ENCODE measurements around the gene CDC6.
"Not testable (repeated sequence)": the region's sequence is repeated elsewhere in the genome, so short reads cannot be mapped to it uniquely, and the experiment has no call there.

Gene CDC6

GRCh38 chr17:40290629-40291280, 3.1 kb downstream of the CDC6 start:
- DNase-seq (ENCODE audit: low spot score): no peak

DNA sequence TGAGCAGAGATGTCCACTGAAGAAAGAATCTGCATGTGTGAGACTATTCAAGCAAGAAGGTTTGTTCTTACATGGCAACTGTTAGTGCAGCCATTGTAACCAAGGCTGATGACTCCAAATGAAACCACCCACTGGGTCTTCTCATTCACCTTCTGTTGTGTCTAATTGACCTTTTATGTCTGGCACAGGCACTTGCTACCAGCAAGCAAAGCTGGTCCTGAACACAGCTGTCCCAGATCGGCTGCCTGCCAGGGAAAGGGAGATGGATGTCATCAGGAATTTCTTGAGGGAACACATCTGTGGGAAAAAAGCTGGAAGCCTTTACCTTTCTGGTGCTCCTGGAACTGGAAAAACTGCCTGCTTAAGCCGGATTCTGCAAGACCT, 3.6 kb downstream of the CDC6 start:
- no peak for DNase-seq (ENCODE audit: low spot score)

DNA sequence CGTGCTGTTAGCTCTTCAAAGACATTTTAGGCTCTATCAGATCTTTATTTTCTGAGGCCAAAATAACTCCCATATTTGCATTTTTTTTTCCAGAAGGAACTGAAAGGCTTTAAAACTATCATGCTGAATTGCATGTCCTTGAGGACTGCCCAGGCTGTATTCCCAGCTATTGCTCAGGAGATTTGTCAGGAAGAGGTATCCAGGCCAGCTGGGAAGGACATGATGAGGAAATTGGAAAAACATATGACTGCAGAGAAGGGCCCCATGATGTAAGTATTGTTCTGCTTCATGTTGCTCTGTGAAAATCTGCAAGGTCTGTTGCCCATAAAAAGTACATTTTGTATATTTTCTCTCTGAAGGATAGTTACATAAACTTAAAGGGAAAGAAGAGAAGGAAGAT, 5.7 kb downstream of the CDC6 start:
- DNase-seq (ENCODE audit: low spot score): no peak

GRCh38 chr17:40295488-40296436, 8.1 kb downstream of the CDC6 start:
- no peak for DNase-seq (ENCODE audit: low spot score)

DNA sequence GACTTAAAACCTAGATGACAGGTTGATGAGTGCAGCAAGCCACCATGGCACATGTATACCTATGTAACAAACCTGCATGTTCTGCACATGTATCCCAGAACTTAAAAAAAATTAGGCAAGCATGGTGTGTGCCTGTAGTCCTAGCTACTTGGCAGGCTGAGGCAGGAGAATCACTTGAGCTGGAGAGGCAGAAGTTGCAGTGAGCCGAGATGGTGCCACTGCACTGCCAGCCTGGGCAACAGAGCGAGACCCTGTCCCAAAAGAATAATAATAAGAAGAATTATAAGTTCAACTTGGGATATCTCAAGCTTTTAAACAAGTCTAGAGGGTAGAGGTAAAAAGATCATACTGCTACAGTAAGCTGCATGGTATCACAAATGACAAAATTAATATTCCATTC, 9.8 kb downstream of the CDC6 start:
- no peak for DNase-seq (ENCODE audit: low spot score)

GRCh38 chr17:40298726-40299125, 11.0 kb downstream of the CDC6 start:
- DNase-seq (ENCODE audit: low spot score): no peak

DNA sequence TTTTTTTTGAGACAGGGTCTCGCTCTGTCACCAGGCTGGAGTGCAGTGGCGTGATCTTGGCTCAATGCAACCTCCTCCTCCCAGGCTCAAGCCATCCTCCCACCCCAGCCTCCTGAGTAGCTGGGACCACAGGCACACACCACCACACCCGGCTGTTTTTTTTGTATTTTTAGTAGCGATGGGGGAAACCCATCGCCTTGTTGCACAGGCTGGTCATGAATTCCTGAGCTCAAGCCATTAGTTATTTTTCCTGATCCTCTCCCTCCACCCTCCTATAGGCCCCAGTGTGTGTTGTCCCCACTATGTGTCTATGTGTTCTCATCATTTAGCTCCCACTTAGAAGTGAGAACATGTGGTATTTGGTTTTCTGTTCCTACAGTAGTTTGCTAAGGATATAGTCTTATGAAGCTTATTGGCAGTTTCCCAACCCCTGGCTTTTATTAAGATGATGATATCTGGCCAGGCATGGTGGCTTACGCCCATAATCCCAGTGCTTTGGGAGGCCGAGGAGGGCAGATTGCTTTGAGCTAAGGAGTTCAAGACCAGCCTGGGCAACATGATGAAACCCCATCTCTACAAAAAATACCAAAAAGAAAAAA, 11.6 kb downstream of the CDC6 start:
- DNase-seq (ENCODE audit: low spot score): not testable (repeated sequence)

GRCh38 chr17:40301315-40301714, 13.6 kb downstream of the CDC6 start:
- no peak for DNase-seq (ENCODE audit: low spot score)

GRCh38 chr17:40303009-40303657, 15.5 kb downstream of the CDC6 start:
- DNase-seq (ENCODE audit: low spot score): peak; percentile 70

- peak; percentile 79 for DNase-seq (ENCODE audit: low spot score)
These were observed 16.3 kb downstream of the CDC6 start for GRCh38 chr17:40303708-40304551.

- DNase-seq (ENCODE audit: low spot score): not testable (repeated sequence)
These were observed 16.8 kb downstream of the CDC6 start for GRCh38 chr17:40304552-40304863.

DNA sequence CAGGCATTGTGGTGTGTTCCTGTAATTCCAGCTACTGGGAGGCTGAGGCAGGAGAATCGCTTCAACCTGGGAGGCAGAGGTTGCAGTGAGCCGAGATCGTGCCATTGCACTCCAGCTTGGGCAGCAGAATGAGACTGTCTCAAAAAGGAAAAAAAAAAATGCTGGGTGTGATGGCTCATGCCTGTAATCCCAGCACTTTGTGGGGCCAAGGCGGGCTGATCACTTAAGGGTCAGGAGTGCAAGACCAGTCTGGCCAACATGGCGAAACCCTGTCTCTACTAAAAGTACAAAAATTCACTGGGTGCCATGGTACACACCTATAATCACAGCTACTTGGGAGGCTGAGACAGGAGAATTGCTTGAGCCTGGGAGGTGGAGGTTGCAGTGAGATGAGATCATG, 17.2 kb downstream of the CDC6 start:
- not testable (repeated sequence) for DNase-seq (ENCODE audit: low spot score)

DNA sequence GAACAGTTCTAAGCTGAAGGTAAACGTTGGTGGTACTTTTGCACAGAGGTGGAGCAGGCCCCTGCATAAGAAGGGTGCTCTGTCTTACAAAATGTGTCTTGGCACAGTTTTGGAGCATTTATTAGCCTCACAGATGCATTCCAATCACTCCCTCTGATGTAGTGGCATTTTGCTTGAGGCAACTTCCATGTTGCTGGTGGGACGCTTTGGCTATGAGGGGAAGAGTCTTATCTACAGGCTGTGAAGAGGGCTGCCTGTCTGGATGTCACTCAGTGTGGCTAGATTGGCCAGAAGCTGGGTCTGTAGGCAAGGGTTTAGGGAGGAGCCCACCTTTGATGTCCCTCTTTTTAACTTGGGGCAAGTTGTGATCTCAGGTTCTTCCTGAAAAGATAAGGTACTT, 18.7 kb downstream of the CDC6 start:
- DNase-seq (ENCODE audit: low spot score): no peak

DNA sequence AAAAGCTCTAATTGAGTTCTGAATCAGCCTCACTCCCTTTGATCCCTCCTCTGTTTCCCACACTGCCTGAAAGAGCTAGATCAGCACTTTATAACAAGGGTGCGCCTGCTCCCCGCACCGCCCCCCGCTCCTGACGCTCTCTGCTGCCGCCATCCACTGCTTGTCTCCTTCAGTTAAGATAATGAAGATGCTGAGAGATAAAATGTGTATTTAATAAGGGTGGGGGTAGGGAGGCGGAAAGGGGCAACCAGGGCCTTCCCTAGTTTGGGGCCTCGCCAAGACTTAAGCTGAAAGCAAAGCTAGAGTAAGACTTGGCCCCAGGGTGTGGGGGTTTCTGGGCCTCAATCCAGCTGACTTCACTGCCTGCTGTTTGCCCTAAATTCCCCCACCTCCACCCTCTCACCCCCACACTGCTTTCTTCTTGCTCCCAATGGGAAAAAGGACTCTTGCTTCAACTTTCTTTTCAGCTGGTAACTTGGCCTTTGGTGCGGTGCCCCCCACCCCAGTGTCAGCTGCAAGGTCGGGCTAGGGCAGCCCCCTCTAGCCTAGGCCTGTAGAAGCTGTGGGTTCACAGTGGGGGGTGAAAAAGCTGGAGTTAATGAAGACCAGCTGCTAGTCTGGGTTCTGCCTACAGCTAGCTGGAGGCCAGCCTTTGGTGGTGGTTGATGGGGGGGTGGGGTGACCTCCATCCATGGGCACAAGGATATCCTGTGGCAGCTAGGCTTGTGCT, 19.5 kb downstream of the CDC6 start:
- DNase-seq (ENCODE audit: low spot score): peak; percentile 72

DNA sequence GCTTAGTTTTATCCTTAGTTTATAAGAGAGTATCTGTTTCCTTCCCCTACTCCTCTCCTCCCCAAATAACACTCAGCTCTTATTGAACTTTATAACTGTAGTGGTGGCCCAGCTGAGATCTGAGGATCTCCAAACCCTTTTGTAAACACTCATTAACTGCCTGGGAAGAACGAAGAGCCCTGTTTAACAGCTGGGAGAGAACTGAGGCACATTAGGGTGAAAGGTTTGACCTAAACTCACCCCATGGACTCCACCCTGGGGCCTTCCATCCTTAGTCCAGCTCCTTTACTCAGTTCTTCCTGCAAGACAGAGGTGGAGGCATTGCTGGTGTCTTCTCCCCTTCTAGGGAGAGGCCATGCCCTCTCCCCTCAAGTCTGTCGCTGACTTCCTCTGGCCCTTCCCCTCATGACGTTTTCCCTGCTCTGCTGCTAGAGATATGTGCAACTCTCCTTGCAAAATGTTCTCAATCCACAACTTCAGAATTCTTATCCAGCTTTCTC, 20.1 kb downstream of the CDC6 start:
- no peak for DNase-seq (ENCODE audit: low spot score)

DNA sequence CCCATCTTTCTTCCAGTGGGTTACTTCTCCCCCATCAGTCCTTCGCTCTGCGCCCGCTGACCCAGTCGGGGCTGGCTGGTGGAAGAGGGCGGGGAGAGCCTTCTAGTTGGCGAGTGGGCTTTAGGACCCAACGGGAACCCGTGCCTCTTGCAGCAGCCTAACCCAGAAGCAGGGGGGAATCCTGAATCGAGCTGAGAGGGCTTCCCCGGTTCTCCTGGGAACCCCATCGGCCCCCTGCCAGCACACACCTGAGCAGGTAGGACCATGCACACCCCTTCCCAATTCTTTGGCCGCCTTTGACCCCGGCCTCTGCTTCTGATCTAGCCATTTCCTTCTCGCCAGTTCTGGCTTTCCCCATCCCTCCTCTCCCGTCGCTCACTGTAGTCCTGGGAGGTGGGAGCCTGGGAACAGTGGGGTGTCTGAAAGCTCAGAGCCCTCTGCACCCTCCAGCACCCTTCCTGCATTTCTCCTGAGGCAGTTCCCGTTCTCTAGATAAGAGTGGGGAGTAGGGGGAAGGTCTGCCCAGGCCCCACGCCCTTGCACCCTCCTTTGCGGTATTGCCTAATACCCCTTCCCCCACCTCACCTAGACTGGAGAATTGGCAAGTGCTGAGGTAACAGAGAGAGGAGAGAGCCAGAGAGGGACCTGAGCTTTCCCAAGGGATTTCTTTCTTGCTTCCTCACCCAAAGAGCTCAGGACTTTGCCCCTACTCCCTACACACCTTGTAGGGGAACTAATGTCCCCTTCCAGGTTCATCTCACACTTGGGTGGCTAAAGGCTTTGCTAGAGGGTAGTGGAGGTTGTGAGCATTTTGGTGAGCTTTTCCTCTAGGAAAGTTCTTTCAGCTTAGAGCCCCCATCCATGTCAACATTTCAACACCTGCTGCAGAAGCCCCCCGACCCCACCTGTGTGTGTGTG, 21.6 kb downstream of the CDC6 start, which contains the start of gene RARA:
Gene RARA, plus strand, starts transcription at position 150 of the 918 bp plus-strand sequence. CDS start 22,039 bp downstream, outside the sequence.
- DNase-seq (ENCODE audit: low spot score): peak; percentile 78

DNA sequence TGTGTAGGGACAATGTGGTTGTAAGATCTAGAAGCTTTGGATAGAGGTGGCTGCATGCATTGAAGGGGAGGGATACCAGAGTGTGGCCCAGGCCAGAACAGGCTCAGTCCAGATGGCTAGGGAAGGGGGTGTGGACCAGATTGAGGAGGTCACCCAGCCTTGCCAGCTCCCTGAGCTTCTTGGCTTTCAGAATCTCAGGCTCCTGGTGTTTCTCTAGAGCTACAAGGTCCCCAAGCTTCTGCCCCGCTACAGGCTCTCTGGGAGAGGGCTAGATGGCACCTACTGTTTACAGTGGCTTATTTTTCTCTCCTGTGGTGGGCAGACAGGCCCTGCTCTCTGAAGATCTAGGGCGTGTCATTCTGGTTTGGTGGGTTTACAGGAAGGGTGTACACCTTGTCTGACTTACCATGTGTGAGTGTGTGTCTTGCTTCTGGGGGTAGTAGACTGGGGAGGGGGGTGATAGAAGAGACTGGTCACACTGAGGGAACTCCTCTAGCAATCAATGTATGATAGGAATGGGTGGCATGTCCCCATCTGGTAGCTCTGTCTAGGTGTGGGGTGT, 22.4 kb downstream of the CDC6 start:
- no peak for DNase-seq (ENCODE audit: low spot score)

GRCh38 chr17:40310882-40311391, 23.3 kb downstream of the CDC6 start:
- no peak for DNase-seq (ENCODE audit: low spot score)

GRCh38 chr17:40311575-40311974, 23.9 kb downstream of the CDC6 start:
- DNase-seq (ENCODE audit: low spot score): peak; percentile 65
